Fibroblast of peridontal ligament (primary cell): ENCODE results near the gene MRPL12.

Experiments used
- DNase-seq: peaks from one replicate; pipeline ENCODE4 v3.0.0-alpha.2; 2010; ENCODE audit errors: extremely low read depth

The MRPL12 gene

DNA sequence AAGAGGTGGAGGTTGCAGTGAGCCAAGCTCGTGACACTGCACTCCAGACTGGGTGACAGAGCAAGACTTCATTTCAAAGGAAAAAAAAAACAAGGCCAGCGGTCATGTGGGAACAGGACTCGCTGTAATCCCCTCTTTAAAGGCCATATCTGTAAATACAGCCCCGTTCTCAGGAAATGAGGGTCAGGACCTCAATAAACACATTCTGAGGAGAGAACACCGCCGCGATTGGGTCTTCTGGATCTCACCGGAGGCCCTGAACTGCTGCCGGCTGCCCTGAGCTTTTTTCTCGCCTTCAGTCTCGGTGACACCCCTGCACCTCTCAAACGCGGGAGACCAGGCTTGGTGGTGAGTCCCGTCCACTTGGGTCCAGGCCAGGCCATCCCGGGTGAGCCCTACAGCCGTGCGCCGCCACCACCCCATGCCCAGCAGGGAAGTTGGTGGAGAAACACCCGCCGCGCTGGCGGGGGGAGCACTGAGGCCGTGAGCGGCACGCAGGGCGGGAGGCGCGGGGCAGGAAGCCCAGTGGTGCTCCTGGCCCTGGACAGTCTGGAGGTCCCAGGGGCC is 37.3 kb downstream of the MRPL12 start:
- no peak for DNase-seq

DNA sequence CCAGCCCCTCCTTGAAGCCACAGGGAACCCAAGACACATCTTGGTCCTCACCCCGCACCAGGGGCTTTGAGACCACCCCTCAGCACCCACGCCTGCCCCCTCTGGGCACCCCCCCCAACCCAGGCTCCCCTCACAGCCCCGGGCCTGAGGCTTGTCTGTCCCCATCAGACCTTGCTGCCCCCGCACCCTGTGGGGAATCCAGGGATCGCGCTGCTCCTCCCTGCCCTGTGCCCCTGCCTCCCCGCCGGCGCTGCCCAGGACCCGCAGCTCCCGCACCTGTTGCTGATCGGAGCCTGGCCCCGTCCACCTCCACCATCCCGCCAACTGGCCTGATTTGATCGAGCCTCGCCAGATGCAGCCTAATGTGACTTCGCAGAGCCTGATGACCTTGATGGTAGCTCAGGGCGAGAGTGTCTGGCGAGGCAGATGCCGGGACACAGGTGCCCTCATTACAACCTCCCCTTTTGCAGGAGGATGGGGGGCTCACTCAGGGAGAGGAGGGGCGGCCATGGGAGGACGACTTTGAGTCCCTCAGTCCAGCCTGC is 38.0 kb downstream of the MRPL12 start:
- DNase-seq = no peak

DNA sequence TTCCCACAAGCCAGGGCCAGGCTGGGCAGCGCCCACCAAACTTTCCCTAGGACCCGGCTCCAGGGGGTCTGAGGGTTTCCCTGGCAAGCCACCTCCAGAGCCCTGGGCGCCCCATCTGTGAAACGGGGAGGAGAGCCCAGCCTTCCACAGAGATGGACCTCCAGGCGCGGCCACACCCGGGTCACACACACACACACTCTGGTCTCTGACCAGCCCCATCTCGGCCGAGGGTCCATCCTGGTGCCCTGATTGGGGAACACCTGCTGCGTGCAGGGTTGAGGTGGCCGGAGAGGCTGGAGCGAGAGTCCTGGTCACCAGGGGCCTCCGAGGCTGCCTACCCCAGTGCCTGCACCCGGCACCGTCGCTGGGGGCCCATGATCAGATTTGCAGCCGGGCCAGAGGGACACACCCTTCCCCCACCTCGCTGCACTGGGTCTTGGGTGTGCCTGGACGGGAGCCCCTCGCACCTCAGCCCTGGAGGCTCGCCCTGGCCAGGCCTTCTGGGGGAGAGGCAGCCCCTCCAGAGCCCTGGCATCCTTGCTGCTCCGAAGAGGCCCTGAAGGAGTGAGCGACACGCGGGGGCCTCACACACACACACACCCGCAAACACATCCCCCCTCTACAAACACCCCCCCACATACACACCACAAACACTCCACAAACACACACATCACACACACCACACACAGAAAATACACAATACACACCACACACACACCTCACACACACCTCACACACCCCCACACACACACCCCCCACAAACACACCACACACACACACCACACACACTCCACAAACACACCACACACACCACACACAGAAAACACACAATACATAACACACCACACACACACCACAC is 38.7 kb downstream of the MRPL12 start:
- DNase-seq = no peak
